SH-SY5Y (cell line): Measurements from ENCODE around the gene TGM6.

Experiments
- GATA2 ChIP-seq: IDR thresholded peaks from 2 replicates; pipeline ENCODE4 v1.6.1; 2011; ENCODE audit warnings: mild to moderate bottlenecking, low read depth, low read length
- GATA3 ChIP-seq: IDR thresholded peaks from 2 replicates; pipeline ENCODE4 v1.6.1; 2011; ENCODE audit warnings: low read depth, mild to moderate bottlenecking, low read length, moderate library complexity

GRCh38 chr20:2430538-2430937, 49.8 kb downstream of the TGM6 start:
- TF ChIP-seq GATA2 (no peak), GATA3 (no peak)
